SHP77 (cell line): ENCODE results near the gene PYCR2.

Experiments used
- DNase-seq, 2 experiments: peaks; one replicate each; lab custom pipeline; 2025; lab: John Stamatoyannopoulos, UW

The PYCR2 gene

DNA sequence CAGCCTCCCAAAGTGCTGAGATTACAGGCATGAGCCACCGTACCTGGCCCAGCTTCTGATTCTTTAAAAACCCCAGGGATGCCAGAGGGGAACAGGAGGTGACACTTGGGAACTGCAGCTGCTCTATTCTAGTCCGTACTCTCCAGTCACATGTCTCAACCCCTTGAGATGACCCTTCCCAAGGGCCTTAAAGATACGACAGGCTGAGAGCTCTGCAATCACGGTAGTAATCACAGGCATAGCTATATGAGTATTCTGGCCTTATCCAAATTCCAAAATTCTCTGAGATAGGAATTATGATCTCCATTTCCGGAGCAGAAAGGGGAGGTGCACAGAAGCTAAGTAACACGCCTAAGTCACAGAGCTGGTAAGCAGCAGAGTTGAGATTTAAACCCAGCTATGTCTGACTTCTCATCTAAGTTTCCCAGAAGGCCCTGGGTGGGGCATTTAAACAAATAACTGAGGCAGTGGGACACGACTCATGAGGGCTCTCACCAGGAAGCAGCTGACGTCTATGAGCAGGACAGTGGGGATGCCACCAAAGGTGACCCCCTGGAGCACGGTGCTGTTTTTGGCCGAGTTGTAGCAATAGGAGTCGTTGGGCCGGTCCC is 47.0 kb downstream of the PYCR2 start:
- no peak for DNase-seq

DNA sequence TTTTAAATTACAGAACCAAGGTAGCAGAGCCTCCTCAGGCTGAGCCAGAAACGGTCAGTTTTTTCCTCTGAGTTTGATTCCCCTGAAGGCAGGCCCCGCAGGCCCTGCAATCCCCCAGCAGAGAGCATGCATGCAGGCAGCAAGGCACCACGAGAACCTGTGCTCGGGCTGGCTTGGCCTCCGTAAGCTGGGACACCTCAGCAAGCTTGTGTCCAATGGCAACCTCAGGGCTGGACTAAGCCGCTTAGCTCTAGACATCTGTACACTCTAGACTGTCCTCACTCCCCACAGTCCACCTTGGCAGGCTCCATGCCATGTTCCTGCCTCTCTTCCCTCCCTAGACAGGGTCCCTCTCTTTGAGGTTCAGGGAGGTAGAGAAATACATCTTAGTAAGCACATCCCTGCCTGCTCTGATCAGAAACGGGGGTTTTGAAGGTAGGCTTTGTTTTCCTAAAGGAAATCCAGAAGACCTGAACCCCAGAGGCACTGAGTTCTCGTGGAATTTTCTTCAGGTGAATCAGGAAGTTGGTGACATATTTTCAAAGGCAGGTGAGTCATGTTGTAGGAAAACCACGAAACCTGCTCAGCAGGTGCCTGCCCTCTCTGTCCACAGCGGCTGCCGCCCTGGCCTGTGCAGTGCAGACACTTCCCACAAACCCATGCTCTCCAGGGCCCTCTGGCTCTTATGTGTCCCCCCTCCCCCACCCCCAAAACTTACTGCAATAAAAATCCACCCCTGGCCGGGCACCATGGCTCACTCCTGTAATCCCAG is 48.8 kb downstream of the PYCR2 start:
- no peak for DNase-seq

DNA sequence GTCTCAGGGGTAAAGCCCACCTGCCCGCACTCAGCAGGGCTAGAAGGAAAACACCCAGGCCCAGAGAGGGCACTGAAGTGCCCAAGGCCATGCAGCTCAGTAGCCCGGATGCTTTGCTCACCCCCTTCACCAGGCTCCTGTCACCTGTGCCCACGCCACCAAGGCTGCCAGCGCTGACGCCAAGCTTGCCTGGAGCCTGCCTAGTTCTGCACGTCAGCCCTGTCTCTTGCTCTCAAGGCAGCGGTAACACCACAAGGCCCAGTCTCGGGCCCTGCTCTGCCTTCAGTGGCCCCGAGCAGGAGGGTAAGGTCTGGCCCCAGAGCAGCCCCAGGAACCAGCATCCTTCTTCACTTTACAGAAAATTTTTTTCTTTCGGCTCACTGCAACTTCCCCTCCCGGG is 49.6 kb downstream of the PYCR2 start:
- no peak for DNase-seq

DNA sequence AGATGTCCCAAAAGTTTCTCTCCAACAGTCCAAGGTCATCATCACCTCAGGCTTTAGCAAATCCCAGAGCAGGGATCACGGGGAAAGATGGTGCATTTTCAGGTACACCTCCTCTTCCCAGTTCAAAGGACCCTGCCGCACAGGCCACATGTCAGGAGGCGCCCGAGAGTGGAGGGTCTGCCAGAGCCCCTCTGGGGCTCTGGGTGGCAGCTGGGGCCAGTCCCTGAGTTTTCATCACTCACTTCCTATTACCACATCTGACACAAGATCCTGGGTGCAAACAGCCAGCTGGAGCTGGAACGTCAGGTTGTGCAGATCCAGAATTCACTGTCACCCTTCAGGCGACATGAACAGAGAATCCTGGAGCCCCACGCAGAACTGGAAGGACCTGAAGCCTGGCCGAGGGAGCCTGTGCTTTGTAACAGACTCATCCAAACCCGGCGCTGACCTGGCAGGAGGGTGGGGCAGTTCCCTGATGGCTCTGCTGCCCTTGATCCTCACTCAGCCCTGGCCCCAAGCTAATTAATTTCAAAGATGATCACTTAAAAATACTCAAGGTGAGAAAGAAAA is 50.7 kb downstream of the PYCR2 start:
- DNase-seq = no peak

DNA sequence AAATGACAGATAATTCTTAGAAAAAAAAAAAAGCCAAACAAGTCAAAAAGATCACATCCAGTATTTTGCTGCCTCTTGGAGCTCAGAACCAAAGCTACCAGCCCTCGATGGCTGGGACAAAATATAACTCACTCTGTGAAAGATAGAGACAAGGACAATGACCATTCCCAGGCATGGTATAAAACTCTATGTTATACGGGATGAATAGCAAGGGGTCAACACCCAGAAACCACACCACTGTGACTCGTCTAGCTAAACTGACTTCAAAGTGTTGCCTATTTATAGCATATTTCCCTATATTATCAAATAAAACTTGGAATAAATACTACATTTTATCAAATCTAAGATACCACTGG is 52.0 kb downstream of the PYCR2 start:
- no peak for DNase-seq

DNA sequence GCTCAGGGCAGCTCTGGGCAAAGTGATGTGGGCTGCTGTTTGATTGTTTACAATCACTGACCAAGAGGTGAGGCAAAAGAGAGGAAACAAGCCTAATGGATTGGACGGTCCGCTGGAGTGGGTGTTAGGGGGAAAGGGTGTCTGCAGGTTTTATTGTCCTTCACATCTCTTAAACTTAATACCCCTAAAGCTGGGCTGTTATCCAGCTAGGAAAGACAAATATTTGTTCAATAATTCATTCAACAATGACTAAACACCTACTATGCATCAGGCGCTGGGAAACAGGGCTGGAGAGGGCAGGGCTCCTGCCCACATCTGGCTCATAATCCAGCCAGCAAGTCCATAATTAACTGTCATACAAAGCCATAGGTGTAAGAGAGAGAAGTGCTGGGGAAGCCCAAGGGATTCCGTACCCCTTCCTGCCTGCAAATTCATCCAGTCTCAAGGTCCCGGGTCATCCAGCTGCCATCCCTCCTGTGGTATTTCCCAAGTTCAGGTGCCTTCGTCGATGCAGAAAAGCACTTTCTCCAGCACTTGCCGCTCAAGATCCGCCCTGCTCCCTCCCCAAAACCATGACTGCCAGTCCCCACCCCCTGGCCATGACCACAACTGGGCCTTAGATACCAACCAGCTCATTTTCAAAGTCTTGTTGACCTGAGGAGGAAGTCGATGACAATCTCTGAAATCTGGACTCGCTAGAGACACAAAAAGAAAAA is 52.5 kb downstream of the PYCR2 start:
- peak; percentile 66 to 74 for DNase-seq

DNA sequence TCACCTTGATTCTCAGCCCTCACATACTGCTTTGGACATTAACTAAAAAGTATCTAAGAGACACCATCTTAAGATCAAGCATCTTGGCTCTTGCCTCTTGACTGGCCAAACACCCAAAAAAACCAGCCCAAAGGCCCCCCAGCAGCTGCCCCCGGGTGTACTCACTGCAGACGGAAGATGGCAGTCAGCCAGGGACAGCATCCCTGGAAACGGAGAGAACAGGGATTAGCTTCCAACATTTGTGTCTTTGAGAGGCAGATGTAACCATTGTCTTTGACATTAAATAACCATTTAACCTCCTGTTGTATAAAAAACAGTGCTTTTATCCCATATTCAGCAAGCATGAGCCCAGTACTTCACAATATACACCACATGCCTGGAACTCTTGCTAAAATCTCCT is 53.1 kb downstream of the PYCR2 start:
- peak; percentile 30 to 59 for DNase-seq
